ENCODE data around the gene COL9A1. TPM values are rescaled to one million over a fixed set of nuclear protein-coding genes. Genes with fewer than 3 reads are reported as not detected.

COL9A1 gene
- total and polyA plus RNA-seq, 2 of the 8 experiments (the other 6 are each of a cell fraction or from before 2014, with no cell fraction given), result 7.9 to 18.1 TPM

DNA sequence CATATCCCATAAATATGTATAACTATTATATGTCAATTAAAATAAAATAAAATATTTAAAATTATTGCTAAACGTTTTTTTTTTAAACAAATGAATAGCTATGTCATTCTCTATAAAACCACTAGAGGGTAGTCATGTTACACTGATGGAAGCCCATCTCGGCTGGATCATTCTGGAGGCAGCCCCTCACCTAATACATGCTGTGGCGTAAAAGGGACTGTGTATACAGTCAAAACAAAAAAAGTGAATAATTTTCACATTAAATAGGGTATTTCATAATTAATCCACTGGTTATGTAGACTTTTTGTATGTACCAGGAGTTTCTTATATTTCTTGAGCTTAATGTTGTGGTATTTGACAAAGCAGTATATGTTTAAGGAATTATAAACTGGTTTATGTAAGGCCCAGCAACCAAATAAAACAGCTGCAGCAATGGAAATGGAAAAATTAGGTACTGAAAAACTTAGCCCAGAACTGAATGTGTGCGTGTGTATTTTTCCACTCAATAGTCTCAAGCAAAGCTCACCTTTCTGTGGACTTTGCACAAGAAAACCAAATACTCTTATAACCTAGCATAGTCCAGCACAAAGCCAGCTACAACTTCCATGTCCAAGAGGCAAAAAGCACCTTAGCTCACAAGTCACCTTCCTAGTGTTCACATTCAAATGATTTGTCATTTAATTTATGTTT, 81.7 kb downstream of the COL9A1 start:
- no peak overlapping the region for H3K4ac ChIP-seq (replicated peaks; ENCODE audit: insufficient read length, low read depth, low read length)
- no peak overlapping the region for H2BK5ac ChIP-seq (ENCODE audit: low read depth, low read length)
- H2BK20ac ChIP-seq (ENCODE audit: low read length), result no peak overlapping the region
- H3K4me1 ChIP-seq (replicated peaks in 1 of 4; ENCODE audit: control insufficient read depth in 3 of 4, insufficient read depth in 4 of 4, low read length in 3 of 4), result peaks cover 0 to 3% (median 0%) of the 10 kb centered on the region in 4 experiments; a peak in 2 of 7 replicates
- H3K14ac ChIP-seq (ENCODE audit: insufficient read length), result no peak overlapping the region
- H3K9me3 ChIP-seq (ENCODE audit: insufficient read depth in 2 of 2, low read depth in 1 of 2, low read length in 1 of 2), result no peaks in the 10 kb centered on the region
- FAIRE-seq, result no peak
- WGBS, 2 experiments (ENCODE audit: extremely low coverage in 1 of 2, insufficient coverage in 1 of 2, insufficient read length in 1 of 2, insufficient replicate concordance in 2 of 2, low coverage in 1 of 2, low lambda C conversion rate in 2 of 2, missing lambda C conversion rate in 1 of 2), result 55% methylated on average over 4 of the region's 4 CpGs; no CpG with 5 or more reads in 1 of the 2 experiments
- no peak overlapping the region for H3K18ac ChIP-seq (ENCODE audit: extremely low read depth, low read length)
- H2BK15ac ChIP-seq (ENCODE audit: low read length), result no peak overlapping the region
- TF ChIP-seq, protein P1, sequence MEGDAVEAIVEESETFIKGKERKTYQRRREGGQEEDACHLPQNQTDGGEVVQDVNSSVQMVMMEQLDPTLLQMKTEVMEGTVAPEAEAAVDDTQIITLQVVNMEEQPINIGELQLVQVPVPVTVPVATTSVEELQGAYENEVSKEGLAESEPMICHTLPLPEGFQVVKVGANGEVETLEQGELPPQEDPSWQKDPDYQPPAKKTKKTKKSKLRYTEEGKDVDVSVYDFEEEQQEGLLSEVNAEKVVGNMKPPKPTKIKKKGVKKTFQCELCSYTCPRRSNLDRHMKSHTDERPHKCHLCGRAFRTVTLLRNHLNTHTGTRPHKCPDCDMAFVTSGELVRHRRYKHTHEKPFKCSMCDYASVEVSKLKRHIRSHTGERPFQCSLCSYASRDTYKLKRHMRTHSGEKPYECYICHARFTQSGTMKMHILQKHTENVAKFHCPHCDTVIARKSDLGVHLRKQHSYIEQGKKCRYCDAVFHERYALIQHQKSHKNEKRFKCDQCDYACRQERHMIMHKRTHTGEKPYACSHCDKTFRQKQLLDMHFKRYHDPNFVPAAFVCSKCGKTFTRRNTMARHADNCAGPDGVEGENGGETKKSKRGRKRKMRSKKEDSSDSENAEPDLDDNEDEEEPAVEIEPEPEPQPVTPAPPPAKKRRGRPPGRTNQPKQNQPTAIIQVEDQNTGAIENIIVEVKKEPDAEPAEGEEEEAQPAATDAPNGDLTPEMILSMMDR (IDR thresholded peaks at IDR 0.05; ENCODE audit: control extremely low read depth in 1 of 3, insufficient read depth in 1 of 3, low read depth in 1 of 3, low read length in 3 of 3), result peak in 2 of 3 experiments; percentile 31 to 69; a peak in 3 of 4 replicates
- TF ChIP-seq KDM5A (IDR thresholded peaks at IDR 0.05; ENCODE audit: low read length), result no peak
- TF ChIP-seq RAD21 (IDR thresholded peaks at IDR 0.05 in 1 of 2, conservative IDR thresholded peaks at IDR 0.05 in 1 of 2; ENCODE audit: low read depth in 2 of 2, low read length in 2 of 2), result peak; percentile 87 to 88
- no peak for TF ChIP-seq POU5F1 (IDR thresholded peaks at IDR 0.05; ENCODE audit: low read depth, low read length)
- H3K9ac ChIP-seq (replicated peaks in 1 of 4; ENCODE audit: extremely low read depth in 1 of 4, low read depth in 3 of 4, low read length in 3 of 4), result no peak overlapping the region
- H3K36me3 ChIP-seq (ENCODE audit: control insufficient read depth in 2 of 4, insufficient read depth in 4 of 4, low read length in 3 of 4), result no peaks in the 10 kb centered on the region
- POLR2A ChIA-PET (ENCODE audit: partially characterized antibody), result interaction anchor here (1.5 kb wide), 1 partner anchor 10 kb away, joined by 4 read pairs; no protein-coding TSS in a partner anchor
- CTCF ChIA-PET (ENCODE audit: partially characterized antibody), result interaction anchor here (0.6 to 6.9 kb wide), 47 partner anchors 8 to 1090 kb away, joined by 3 to 149 read pairs (median 5); partner anchors contain the start of genes B3GAT2 and COL9A1
- no peaks in the 10 kb centered on the region for H3K23me2 ChIP-seq (ENCODE audit: low read depth, low read length)
- no peak overlapping the region for H3K27ac ChIP-seq (ENCODE audit: low read depth, low read length)
- no peak for DNase-seq (ENCODE audit: low read depth in 1 of 2, low spot score in 2 of 2)
- H3K79me2 ChIP-seq (ENCODE audit: control insufficient read depth in 1 of 2, insufficient read depth in 2 of 2, low read length in 2 of 2), result no peaks in the 10 kb centered on the region
- H3K23ac ChIP-seq (ENCODE audit: insufficient read length), result no peak overlapping the region
- H2BK12ac ChIP-seq (ENCODE audit: low read depth, low read length), result no peak overlapping the region
- no peak overlapping the region for H4K5ac ChIP-seq (ENCODE audit: insufficient read length, low read depth, low read length)
- H2BK120ac ChIP-seq (replicated peaks; ENCODE audit: low read depth, low read length), result no peak overlapping the region
- no peaks in the 10 kb centered on the region for H3K79me1 ChIP-seq (ENCODE audit: low read depth, low read length)
- no peaks in the 10 kb centered on the region for H4K20me1 ChIP-seq (replicated peaks in 1 of 2; ENCODE audit: control insufficient read depth in 1 of 2, insufficient read depth in 2 of 2, low read length in 2 of 2)
- no peak overlapping the region for H2AFZ ChIP-seq (ENCODE audit: low read length)
- no peak overlapping the region for H4K91ac ChIP-seq (replicated peaks; ENCODE audit: insufficient read length, low read length)
- H3K27me3 ChIP-seq (replicated peaks in 1 of 4; ENCODE audit: control insufficient read depth in 3 of 4, extremely low read depth in 1 of 4, insufficient read depth in 3 of 4, low read length in 3 of 4), result no peaks in the 10 kb centered on the region
- no peak overlapping the region for H2AK5ac ChIP-seq (ENCODE audit: low read depth, low read length)
- H4K8ac ChIP-seq (ENCODE audit: extremely low read depth, insufficient read depth, low read length), result no peak overlapping the region
- H3K4me3 ChIP-seq (ENCODE audit: extremely low read depth in 1 of 4, insufficient read depth in 2 of 4, low read depth in 3 of 4, low read length in 4 of 4), result no peak overlapping the region
- no peak overlapping the region for H3K56ac ChIP-seq (replicated peaks; ENCODE audit: insufficient read length, low read depth, low read length)
- no peak overlapping the region for H3K4me2 ChIP-seq (ENCODE audit: insufficient read depth in 1 of 2, low read depth in 2 of 2, low read length in 2 of 2)
